A549 treated with DMSO at 1 μM for 4 hours (cell line): Measurements from ENCODE around the gene C3AR1. TPM values are rescaled to one million over a fixed set of nuclear protein-coding genes. Genes with fewer than 3 reads are reported as not detected.

Experiments used
- total RNA-seq: library from RNA; stranded (reverse); fragments of 200-300 nt; extraction: Qiagen RNA extraction; gene quantifications from 5 replicates; pipeline ENCODE4 v1.2.3, GENCODE V29; 2022; ENCODE audit warnings: low read depth

The C3AR1 gene
- total RNA-seq: not detected in 5 replicates

DNA sequence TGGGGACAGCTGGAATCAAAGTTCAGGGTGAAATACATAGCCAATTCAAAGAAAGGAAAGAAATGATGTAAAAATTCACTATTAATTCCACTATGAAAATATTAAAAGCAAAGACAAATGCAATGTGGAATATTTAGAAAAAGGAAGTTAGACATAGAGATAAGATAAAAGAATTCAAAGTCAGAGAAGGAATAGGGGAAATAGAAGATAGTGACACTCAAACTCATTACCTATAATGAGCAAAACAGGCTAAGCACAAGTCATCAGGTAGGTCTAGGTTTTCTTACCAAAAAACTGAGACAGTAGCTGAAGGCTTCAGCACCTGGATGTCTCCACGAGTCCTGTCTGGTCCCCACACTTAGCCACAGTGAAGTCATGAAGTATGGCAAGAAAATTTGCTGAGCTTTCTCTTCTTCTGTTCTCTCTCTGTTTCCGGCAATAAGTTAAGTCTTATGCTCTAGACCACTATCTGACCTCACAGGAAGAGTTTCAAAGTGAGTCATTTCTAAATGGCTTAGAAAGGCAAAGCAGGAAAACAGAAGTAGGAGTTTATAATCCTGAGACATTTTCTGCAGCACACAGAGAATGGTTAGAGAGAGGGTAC lies at the start of gene C3AR1:
C3AR1 (minus strand) TSS at position 369 of the 604 bp plus-strand sequence. CDS start 6,174 bp downstream, outside the sequence.

DNA sequence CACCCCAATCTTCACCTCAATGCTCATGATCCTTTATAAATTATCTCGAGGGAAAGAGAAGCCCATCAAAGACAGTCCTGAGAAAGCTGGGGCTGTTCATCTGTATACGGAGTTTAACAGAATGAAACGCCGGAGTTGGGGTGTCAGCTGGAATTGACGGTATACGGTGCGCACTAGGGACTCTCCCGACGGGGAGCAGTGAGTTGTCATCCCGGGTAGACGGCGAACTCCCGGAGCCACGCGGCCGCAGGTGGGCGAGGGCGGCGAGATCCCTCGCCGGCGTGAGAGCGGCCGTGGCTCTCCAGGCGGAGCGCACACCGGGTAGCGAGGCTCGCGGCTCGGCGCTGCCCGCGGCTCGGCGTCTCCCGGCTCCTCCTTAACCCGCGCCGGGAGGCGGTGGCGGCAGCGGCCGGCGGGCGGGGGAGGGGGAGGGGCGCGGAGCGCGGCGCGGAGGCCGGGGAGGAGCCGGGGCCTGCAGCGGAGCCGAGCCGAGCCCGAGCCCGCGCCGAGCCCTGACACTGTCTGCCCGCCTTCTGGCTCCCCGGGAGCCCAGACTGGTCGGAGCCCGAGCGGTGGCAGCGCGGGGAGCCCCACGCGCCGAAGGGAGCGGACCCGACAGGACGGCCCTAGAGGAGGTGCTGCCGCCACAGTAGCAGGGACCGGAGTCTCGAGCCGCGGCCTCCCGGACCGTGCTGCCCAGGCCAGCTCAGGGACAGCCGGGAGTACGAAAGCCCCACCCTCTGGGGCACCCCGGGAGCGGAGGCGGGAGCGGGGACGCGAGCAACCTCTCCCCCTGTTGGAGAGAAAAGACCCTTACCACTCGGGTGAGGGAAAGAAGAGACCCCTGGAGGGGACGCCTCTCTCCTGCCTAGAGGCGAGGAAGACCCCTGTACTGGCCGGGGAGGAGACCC lies 33.7 kb downstream of the C3AR1 start, which contains the start of gene FOXJ2:
FOXJ2 (plus strand) TSS at position 475 of the 911 bp plus-strand sequence. CDS start 7,117 bp downstream, outside the sequence.

Other genes with a start within 250 kb of the C3AR1 start
- 0.05 to 0.34 TPM in 2 of 5 replicates, not detected in the others for gene SLC2A14, start 193.4 kb downstream of the C3AR1 start, total RNA-seq
- 3.2 to 6.0 TPM (median 5.7 TPM) in 5 replicates for gene SLC2A3, start 130.2 kb downstream of the C3AR1 start, total RNA-seq
- gene FOXJ2, start 33.6 kb downstream of the C3AR1 start, total RNA-seq: 8.3 to 11.4 TPM (median 10.5 TPM) in 5 replicates
- gene NECAP1, start 15.9 kb upstream of the C3AR1 start, total RNA-seq: 13.8 to 16.2 TPM (median 14.7 TPM) in 5 replicates
- 0.12 to 0.37 TPM (median 0.19 TPM) in 3 of 5 replicates, not detected in the others for gene CLEC4A, start 57.3 kb upstream of the C3AR1 start, total RNA-seq
- gene ZNF705A, start 90.7 kb upstream of the C3AR1 start, total RNA-seq: not detected in 5 replicates
- gene FAM90A1, start 161.3 kb upstream of the C3AR1 start, total RNA-seq: 0.03 to 0.14 TPM (median 0.12 TPM) in 5 replicates